AG04449 (cell line): ENCODE results near the gene LDLRAD3.

Source experiments
- CTCF ChIA-PET: fragments of 350-600 bp; formaldehyde crosslinking; extraction: SDS; loops from one replicate; lab custom pipeline; 2021; ENCODE audit warnings: antibody characterized with exemption; lab: Yijun Ruan, JAX
- POLR2A ChIA-PET: fragments of 400-600, 350-600 bp; formaldehyde crosslinking; extraction: SDS; loops from one replicate; lab custom pipeline; 2020; ENCODE audit warnings: antibody characterized with exemption, inconsistent platforms; lab: Yijun Ruan, JAX
- DNase-seq: peaks from one replicate; pipeline ENCODE4 v3.0.0-alpha.2; 2010; ENCODE audit warnings: low read depth, low spot score
- H3K4me3 ChIP-seq: 2 replicates; pipeline ENCODE4 v1.5.1; 2011; ENCODE audit warnings: low read depth, mild to moderate bottlenecking, control low read depth, low read length
- TF ChIP-seq, protein P1 (sequence below): IDR thresholded peaks from one replicate; pipeline ENCODE4 v1.5.1; 2011; ENCODE audit warnings: mild to moderate bottlenecking, moderate library complexity, low read length, control low read depth, inconsistent platforms; ENCODE audit not compliant: insufficient read depth; ENCODE audit errors: missing control alignments

Gene LDLRAD3

GRCh38 chr11:36048496-36049247 is 104.8 kb downstream of the LDLRAD3 start:
- CTCF ChIA-PET, result interaction anchor here (1.1 to 2.4 kb wide), 6 partner anchors 8 to 226 kb away, joined by 3 to 9 read pairs (median 4); no protein-coding TSS in a partner anchor

DNA sequence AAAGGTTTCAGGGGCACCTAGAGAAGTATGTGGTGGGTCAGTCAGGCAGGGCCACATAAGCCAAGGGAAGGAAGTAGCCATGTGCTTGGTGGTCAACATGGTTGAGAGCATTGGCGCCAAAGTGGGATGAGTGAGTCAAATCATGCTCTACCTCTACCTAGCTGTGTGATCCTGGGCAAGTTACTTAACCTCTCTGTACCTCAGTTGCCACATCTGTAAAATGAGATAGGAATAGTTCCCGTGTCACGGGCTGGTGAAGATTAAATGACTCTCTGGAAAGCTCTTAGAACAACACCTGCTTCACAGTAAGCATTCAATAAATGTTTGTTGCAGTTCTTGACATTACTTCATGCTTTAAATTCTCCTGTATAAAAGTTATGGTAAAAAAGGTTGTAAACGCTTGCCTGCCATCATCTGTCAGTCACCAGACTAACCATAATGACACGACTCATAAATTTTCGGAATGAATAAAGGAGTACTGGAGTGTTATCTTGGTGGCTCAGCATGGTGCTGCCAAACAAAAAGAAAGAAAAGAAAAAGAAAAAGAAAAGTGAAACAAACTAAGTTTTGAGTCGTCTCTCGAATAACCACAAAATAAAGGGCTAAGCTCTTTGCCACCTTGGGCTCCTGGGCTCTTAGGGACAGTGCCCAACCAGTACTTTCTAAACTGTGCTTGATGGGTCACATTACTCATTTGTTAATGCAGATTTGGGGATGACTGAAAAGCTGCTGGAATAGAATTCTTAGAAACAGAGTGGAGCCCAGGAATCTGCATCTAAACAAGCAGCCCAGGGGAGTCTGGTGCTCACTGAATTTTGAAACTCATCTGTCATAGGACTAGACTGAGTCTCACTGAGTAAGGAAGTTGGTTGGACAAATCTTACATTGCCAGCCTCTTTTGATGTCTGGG is 107.6 kb downstream of the LDLRAD3 start:
- TF ChIP-seq, protein P1, sequence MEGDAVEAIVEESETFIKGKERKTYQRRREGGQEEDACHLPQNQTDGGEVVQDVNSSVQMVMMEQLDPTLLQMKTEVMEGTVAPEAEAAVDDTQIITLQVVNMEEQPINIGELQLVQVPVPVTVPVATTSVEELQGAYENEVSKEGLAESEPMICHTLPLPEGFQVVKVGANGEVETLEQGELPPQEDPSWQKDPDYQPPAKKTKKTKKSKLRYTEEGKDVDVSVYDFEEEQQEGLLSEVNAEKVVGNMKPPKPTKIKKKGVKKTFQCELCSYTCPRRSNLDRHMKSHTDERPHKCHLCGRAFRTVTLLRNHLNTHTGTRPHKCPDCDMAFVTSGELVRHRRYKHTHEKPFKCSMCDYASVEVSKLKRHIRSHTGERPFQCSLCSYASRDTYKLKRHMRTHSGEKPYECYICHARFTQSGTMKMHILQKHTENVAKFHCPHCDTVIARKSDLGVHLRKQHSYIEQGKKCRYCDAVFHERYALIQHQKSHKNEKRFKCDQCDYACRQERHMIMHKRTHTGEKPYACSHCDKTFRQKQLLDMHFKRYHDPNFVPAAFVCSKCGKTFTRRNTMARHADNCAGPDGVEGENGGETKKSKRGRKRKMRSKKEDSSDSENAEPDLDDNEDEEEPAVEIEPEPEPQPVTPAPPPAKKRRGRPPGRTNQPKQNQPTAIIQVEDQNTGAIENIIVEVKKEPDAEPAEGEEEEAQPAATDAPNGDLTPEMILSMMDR, result no peak
- ChIA-PET POLR2A (no interaction called here), CTCF (interaction anchor here (1.5 to 3.0 kb wide), 2 partner anchors 10 to 229 kb away, joined by 3 to 36 read pairs; no protein-coding TSS in a partner anchor)
- no peak overlapping the region for H3K4me3 ChIP-seq
- DNase-seq, result no peak

More at GRCh38 chr11:36048496-36049247, 104.8 kb downstream of the LDLRAD3 start:
- DNase-seq, result no peak
- H3K4me3 ChIP-seq, result no peak overlapping the region
- TF ChIP-seq, protein P1, result no peak
- POLR2A ChIA-PET, result no interaction called here

GRCh38 chr11:36053281-36053680 is 109.4 kb downstream of the LDLRAD3 start:
- H3K4me3 ChIP-seq, result no peak overlapping the region
- DNase-seq, result no peak
- ChIA-PET POLR2A (interaction anchor here (0.5 kb wide), 1 partner anchor 387 kb away, joined by 3 read pairs; no protein-coding TSS in a partner anchor), CTCF (interaction anchor here (0.8 to 3.0 kb wide), 5 partner anchors 10 to 231 kb away, joined by 3 to 36 read pairs (median 3); no protein-coding TSS in a partner anchor)
- TF ChIP-seq, protein P1, result no peak

DNA sequence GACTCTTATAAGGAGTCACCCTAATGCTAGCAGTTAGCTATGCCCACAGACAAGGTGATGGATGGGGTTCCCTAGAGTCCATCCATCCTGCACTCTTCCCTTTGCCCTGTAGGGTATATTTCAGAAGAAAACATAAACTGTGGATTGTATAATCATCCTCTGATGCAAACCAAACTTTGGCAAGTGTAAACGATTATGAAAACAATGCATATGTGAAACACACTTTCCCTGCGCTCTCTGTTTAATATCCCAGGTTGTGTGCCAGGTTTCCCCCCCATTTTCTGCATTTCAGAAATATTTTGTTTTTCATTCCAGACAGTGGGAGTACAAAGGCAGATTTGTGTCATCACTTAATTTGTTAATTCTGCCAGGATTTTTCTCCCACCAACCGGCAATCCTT is 110.0 kb downstream of the LDLRAD3 start:
- ChIA-PET POLR2A (interaction anchor here (0.5 kb wide), 1 partner anchor 387 kb away, joined by 3 read pairs; no protein-coding TSS in a partner anchor), CTCF (interaction anchor here (3.0 to 4.4 kb wide), 2 partner anchors 11 to 12 kb away, joined by 17 to 36 read pairs; no protein-coding TSS in a partner anchor)
- H3K4me3 ChIP-seq, result no peak overlapping the region
- TF ChIP-seq, protein P1, result no peak
- DNase-seq, result no peak

GRCh38 chr11:36054628-36055027 is 110.8 kb downstream of the LDLRAD3 start:
- POLR2A ChIA-PET, result no interaction called here
- DNase-seq, result no peak
- CTCF ChIA-PET, result interaction anchor here (4.4 kb wide), 1 partner anchor 12 kb away, joined by 17 read pairs; no protein-coding TSS in a partner anchor
- TF ChIP-seq, protein P1, result no peak
- no peak overlapping the region for H3K4me3 ChIP-seq
